B cell (primary cell): ENCODE results near the gene SLC1A1. TPM values are rescaled to one million over a fixed set of nuclear protein-coding genes. Genes with fewer than 3 reads are reported as not detected.

Experiments
- ATAC-seq: fragments of 200-7000 bp; cut with Tn5 transposase; one replicate; pipeline ENCODE4 v1.10.0; 2021; ENCODE audit warnings: low read depth, mild to moderate bottlenecking, moderate number of reproducible peaks, moderate library complexity
- CTCF ChIA-PET: fragments of 350-600 bp; sonication (Branson Sonifier 250); formaldehyde crosslinking; loops from one replicate; lab custom pipeline; 2021; ENCODE audit warnings: antibody characterized with exemption, inconsistent platforms; lab: Charles Lee
- POLR2A ChIA-PET: fragments of 350-600 bp; sonication (Branson Sonifier 250); formaldehyde crosslinking; loops from one replicate; lab custom pipeline; 2021; ENCODE audit warnings: antibody characterized with exemption; lab: Charles Lee
- DNase-seq: peaks from one replicate; pipeline ENCODE4 v3.0.0; 2013
- H2AFZ ChIP-seq: 2 replicates; pipeline ENCODE4 v1.6.1; 2012; ENCODE audit warnings: mild to moderate bottlenecking, low read depth, low read length; ENCODE audit not compliant: insufficient read depth, poor library complexity, severe bottlenecking
- H3K27ac ChIP-seq, 2 donors: 1 replicate in 1 of 2; 2 replicates in 1 of 2; pipeline ENCODE4 v1.5.1; 2012 to 2013; ENCODE audit warnings: low read length in 2 of 2, mild to moderate bottlenecking in 2 of 2, moderate library complexity in 1 of 2
- H3K27me3 ChIP-seq, 4 experiments: fragments of 200-600 bp in 1 of 4; sonication (generic) in 1 of 4; replicated peaks in 1 of 4; 1 replicate in 2 of 4; 2 replicates in 2 of 4; pipeline versions ENCODE4 v1.6.1 to v1.7.0; 2013 to 2016; ENCODE audit warnings: low read length in 3 of 4, mild to moderate bottlenecking in 2 of 4, mixed read lengths in 1 of 4, moderate library complexity in 1 of 4; ENCODE audit not compliant: insufficient read depth in 4 of 4, control insufficient read depth in 3 of 4; ENCODE audit errors: control extremely low read depth in 1 of 4
- H3K36me3 ChIP-seq, 2 experiments: replicated peaks in 1 of 2; 1 replicate in 1 of 2; 2 replicates in 1 of 2; pipeline versions ENCODE4 v1.6.1 to v1.7.1; 2013; ENCODE audit warnings: low read length in 1 of 2; ENCODE audit not compliant: insufficient read depth in 2 of 2, control insufficient read depth in 1 of 2; ENCODE audit errors: control extremely low read depth in 1 of 2, extremely low read depth in 1 of 2
- H3K4me1 ChIP-seq, 2 donors: fragments of 200-600 bp in 1 of 2; sonication (generic) in 1 of 2; 1 replicate in 1 of 2; 2 replicates in 1 of 2; pipeline versions ENCODE4 v1.5.1 to v1.6.1; 2013 to 2017; ENCODE audit warnings: low read length in 2 of 2; ENCODE audit not compliant: control insufficient read depth in 2 of 2, insufficient read depth in 2 of 2
- H3K4me2 ChIP-seq: replicated peaks from 2 replicates; pipeline ENCODE3; 2012; ENCODE audit warnings: mild to moderate bottlenecking, low read depth, low read length; ENCODE audit not compliant: poor library complexity, severe bottlenecking
- H3K4me3 ChIP-seq, 5 experiments: fragments of 200-600 bp in 1 of 5; sonication (generic) in 1 of 5; 1 replicate in 3 of 5; 2 replicates in 2 of 5; pipeline versions ENCODE4 v1.5.1 to v1.7.0; 2011 to 2016; ENCODE audit warnings: low read length in 4 of 5, mild to moderate bottlenecking in 4 of 5, low read depth in 2 of 5, control low read depth in 1 of 5, moderate library complexity in 1 of 5; ENCODE audit not compliant: insufficient read depth in 1 of 5; ENCODE audit errors: control extremely low read depth in 1 of 5, extremely low read depth in 1 of 5
- H3K79me2 ChIP-seq: fragments of 200-600 bp; sonication (generic); one replicate; pipeline ENCODE4 v1.6.0; 2016; ENCODE audit warnings: low read length; ENCODE audit not compliant: control insufficient read depth, insufficient read depth
- H3K9ac ChIP-seq: fragments of 200-600 bp; sonication (generic); 2 replicates; pipeline ENCODE4 v1.6.1; 2017; ENCODE audit warnings: mild to moderate bottlenecking, low read length, moderate library complexity
- H3K9me3 ChIP-seq, 3 donors: one replicate each; pipeline versions ENCODE4 v1.6.1 to v1.7.1; 2013; ENCODE audit warnings: low read length in 2 of 3; ENCODE audit not compliant: control insufficient read depth in 2 of 3, insufficient read depth in 1 of 3; ENCODE audit errors: control extremely low read depth in 1 of 3
- H4K20me1 ChIP-seq: 2 replicates; pipeline ENCODE4 v1.6.0; 2012; ENCODE audit warnings: mild to moderate bottlenecking, low read length; ENCODE audit not compliant: insufficient read depth, control insufficient read depth, poor library complexity, severe bottlenecking
- H3K27ac Mint-ChIP-seq: one replicate; pipeline ENCODE4 v1.8.0; 2021; ENCODE audit warnings: mixed read lengths
- H3K27me3 Mint-ChIP-seq: one replicate; pipeline ENCODE4 v1.8.0; 2021; ENCODE audit warnings: mixed read lengths
- H3K4me1 Mint-ChIP-seq: one replicate; pipeline ENCODE4 v1.8.0; 2021; ENCODE audit warnings: mixed read lengths
- H3K4me3 Mint-ChIP-seq: one replicate; pipeline ENCODE4 v1.8.0; 2021; ENCODE audit warnings: mixed read lengths
- H3K9me3 Mint-ChIP-seq: one replicate; pipeline ENCODE4 v1.8.0; 2022; ENCODE audit warnings: mixed read lengths; ENCODE audit not compliant: insufficient read depth
- EZH2 ChIP-seq: IDR thresholded peaks from 2 replicates; pipeline ENCODE4 v1.6.1; 2012; ENCODE audit warnings: borderline replicate concordance, low read depth, mild to moderate bottlenecking, moderate library complexity, low read length; ENCODE audit not compliant: insufficient read depth, poor library complexity, severe bottlenecking
- WGBS: methylation state at CpG from one replicate; pipeline ENCODE4 v1.1.5; 2013; ENCODE audit warnings: missing lambda C conversion rate; ENCODE audit not compliant: insufficient coverage; 5-methylcytosine and 5-hydroxymethylcytosine counted together
- intact Hi-C: fragments of 100-400 bp; cut with micrococcal nuclease; formaldehyde crosslinking; loops from one replicate; pipeline ENCODE4 v1.10.0; 2022
- polyA plus RNA-seq: library from polyadenylated mRNA; depleted of rRNA; stranded (reverse); fragments of >200 nt; gene quantifications from 2 replicates; pipeline ENCODE4 v1.2.3, GENCODE V29; 2012
- total RNA-seq, 2 donors: library from RNA; stranded (reverse); fragments of 120-200 nt in 1 of 2; gene quantifications; 1 replicate in 1 of 2; 2 replicates in 1 of 2; pipeline versions ENCODE4 v1.2.3 to v1.2.4, GENCODE V29; 2013 to 2022
- TF ChIP-seq, protein P1 (sequence below): fragments of 200-600 bp; IDR thresholded peaks from one replicate; pipeline ENCODE4 v1.8.0; 2022; ENCODE audit warnings: antibody characterized with exemption, mild to moderate bottlenecking

Gene SLC1A1
- total and polyA plus RNA-seq, 2 donors (not counting 1 experiment from before 2014, with no cell fraction given), result 0.10 to 0.54 TPM

DNA sequence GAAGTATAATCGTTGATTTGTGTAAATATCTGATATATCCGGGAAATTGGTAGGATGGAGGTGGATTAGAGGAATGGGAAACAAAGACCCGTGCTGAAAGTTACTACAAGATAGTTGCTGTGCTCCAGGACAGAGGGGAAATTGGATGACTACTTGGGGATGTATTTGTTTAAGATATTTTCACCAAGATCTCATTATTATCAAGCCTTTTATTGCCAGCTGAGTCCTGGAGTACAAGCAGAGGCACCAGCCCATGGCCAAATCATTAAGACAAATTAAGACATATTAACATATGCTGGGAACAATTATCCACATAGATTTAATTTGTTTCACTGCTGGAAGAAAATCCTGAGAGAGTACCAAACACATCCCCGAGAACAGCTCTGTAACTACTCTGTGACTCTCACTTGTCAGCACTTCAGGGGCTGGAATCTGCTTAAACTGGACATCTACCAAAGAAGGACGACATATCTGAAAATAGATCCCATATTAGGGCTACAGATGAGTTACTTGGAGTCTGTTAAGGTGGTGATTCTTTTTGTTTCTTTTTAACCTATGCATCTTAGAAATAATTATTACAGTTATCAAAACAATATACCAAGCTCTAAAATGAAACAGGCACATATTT is 68.2 kb downstream of the SLC1A1 start:
- no peaks in the 10 kb centered on the region for H4K20me1 ChIP-seq
- ChIA-PET CTCF (no interaction called here), POLR2A (no interaction called here)
- no peaks in the 10 kb centered on the region for H3K79me2 ChIP-seq
- WGBS, result 100% methylated on average over 2 of the region's 5 CpGs
- Mint-ChIP-seq H3K27ac (no peak overlapping the region), H3K27me3 (peaks cover 5% of the 10 kb centered on the region), H3K9me3 (no peaks in the 10 kb centered on the region), H3K4me3 (no peak overlapping the region), H3K4me1 (peaks cover 11% of the 10 kb centered on the region)
- TF ChIP-seq, protein P1, sequence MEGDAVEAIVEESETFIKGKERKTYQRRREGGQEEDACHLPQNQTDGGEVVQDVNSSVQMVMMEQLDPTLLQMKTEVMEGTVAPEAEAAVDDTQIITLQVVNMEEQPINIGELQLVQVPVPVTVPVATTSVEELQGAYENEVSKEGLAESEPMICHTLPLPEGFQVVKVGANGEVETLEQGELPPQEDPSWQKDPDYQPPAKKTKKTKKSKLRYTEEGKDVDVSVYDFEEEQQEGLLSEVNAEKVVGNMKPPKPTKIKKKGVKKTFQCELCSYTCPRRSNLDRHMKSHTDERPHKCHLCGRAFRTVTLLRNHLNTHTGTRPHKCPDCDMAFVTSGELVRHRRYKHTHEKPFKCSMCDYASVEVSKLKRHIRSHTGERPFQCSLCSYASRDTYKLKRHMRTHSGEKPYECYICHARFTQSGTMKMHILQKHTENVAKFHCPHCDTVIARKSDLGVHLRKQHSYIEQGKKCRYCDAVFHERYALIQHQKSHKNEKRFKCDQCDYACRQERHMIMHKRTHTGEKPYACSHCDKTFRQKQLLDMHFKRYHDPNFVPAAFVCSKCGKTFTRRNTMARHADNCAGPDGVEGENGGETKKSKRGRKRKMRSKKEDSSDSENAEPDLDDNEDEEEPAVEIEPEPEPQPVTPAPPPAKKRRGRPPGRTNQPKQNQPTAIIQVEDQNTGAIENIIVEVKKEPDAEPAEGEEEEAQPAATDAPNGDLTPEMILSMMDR, result no peak
- no peak for TF ChIP-seq EZH2
- H3K4me1 ChIP-seq, result peaks cover 8 to 9% of the 10 kb centered on the region in 2 donors
- no peak overlapping the region for H3K9ac ChIP-seq
- no peak overlapping the region for H3K4me2 ChIP-seq
- H3K9me3 ChIP-seq, result no peaks in the 10 kb centered on the region
- H3K36me3 ChIP-seq, result no peaks in the 10 kb centered on the region
- H3K4me3 ChIP-seq, result no peak overlapping the region
- peaks cover 0 to 3% (median 0%) of the 10 kb centered on the region in 4 experiments for H3K27me3 ChIP-seq
- ATAC-seq (no peak), DNase-seq (no peak)
- intact Hi-C loops, result no loop called here
- no peak overlapping the region for H2AFZ ChIP-seq
- no peak overlapping the region for H3K27ac ChIP-seq

DNA sequence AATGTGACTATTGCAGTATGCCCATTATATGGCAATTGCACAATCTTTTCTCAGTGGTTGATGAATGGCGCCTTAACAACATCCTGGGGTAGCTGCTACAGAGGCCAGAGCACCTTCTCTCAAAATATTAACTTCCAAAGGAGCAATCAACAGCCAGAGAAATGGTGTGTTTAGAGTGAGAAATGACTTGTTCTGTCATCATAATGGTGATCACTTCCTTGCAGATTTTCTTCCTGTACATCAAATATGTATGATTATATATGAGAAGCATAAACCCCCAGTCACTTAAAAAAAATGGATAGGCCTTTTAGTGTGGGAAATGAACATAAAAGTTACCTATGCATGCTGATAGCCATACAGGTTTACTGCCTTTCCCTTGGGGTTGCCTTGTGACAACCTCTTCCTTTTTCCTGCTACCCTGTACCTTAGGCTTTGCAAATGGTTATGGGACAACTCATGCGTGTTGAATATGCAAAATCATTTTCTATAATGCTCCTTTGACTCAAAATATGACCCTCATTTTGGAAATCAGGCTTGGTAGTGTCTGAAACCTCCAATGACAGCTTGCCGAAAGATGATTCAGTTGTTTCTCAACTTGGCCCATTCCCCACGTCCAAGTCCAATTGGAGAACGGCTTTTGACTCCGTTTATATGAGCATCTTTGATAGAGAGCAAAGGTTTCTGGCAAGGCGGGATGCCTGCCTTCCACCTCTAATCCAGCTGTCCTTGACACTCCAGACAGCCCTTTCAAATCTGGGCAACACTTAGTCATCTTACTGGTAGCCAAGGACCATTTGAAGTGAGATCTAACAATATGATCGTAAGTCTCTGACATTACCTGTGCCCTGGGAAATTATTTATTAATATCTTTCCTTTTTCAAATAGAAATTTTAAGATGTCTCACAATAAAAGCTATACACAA is 69.3 kb downstream of the SLC1A1 start:
- Mint-ChIP-seq H3K4me1 (peaks cover 11% of the 10 kb centered on the region), H3K27me3 (peaks cover 11% of the 10 kb centered on the region), H3K4me3 (peak overlapping the region; percentile 38), H3K27ac (no peak overlapping the region), H3K9me3 (no peaks in the 10 kb centered on the region)
- H3K36me3 ChIP-seq, result no peaks in the 10 kb centered on the region
- DNase-seq (peak; percentile 8), ATAC-seq (no peak)
- no peaks in the 10 kb centered on the region for H3K9me3 ChIP-seq
- ChIA-PET POLR2A (no interaction called here), CTCF (no interaction called here)
- no peak overlapping the region for H2AFZ ChIP-seq
- 58% methylated on average over 3 of the region's 8 CpGs for WGBS
- no peak for TF ChIP-seq EZH2
- TF ChIP-seq, protein P1, result no peak
- H3K4me1 ChIP-seq, result peaks cover 8 to 9% of the 10 kb centered on the region in 2 donors
- peaks cover 0 to 5% (median 0%) of the 10 kb centered on the region in 4 experiments for H3K27me3 ChIP-seq
- H3K27ac ChIP-seq, result no peak overlapping the region
- H3K4me3 ChIP-seq, result no peak overlapping the region
- no peak overlapping the region for H3K9ac ChIP-seq
- intact Hi-C loops, result no loop called here
- no peak overlapping the region for H3K4me2 ChIP-seq
- no peaks in the 10 kb centered on the region for H3K79me2 ChIP-seq
- H4K20me1 ChIP-seq, result no peaks in the 10 kb centered on the region
